Gastrocnemius medialis (tissue), 4 donors: Measurements from ENCODE around the gene RAG2. TPM values are rescaled to one million over a fixed set of nuclear protein-coding genes. Genes with fewer than 3 reads are reported as not detected.

Experiments
- ATAC-seq, 2 donors: fragments of 150-250 bp; one replicate each; pipeline ENCODE4 v1.9.1; 2016
- DNase-seq, 2 donors: peaks; one replicate each; pipeline ENCODE4 v3.0.0-alpha.2; 2019
- H3K27ac ChIP-seq, 4 donors: fragments of 200-600 bp; sonication (generic); 1 replicate in 1 of 4; 2 replicates in 3 of 4; pipeline ENCODE4 v1.5.1; 2016 to 2018; ENCODE audit warnings: mild to moderate bottlenecking in 2 of 4, moderate library complexity in 1 of 4
- H3K27me3 ChIP-seq, 3 donors: fragments of 200-600 bp; sonication (generic) in 2 of 3; 1 replicate in 1 of 3; 2 replicates in 2 of 3; pipeline versions ENCODE4 v1.5.1 to v1.6.0; 2016 to 2019; ENCODE audit warnings: mild to moderate bottlenecking in 1 of 3, moderate library complexity in 1 of 3
- H3K36me3 ChIP-seq, 2 donors: fragments of 200-600 bp; sonication (generic) in 1 of 2; one replicate each; pipeline ENCODE4 v1.5.1; 2017 to 2018
- H3K4me1 ChIP-seq, 2 donors: fragments of 200-600 bp; sonication (generic) in 1 of 2; one replicate each; pipeline ENCODE4 v1.5.1; 2016 to 2017; ENCODE audit warnings: mild to moderate bottlenecking in 2 of 2
- H3K4me3 ChIP-seq, 4 donors: fragments of 200-600 bp; sonication (generic) in 3 of 4; 1 replicate in 1 of 4; 2 replicates in 3 of 4; pipeline ENCODE4 v1.5.1; 2016 to 2019; ENCODE audit warnings: mild to moderate bottlenecking in 2 of 4
- H3K9me3 ChIP-seq, 3 donors: fragments of 200-600 bp; sonication (generic) in 2 of 3; 1 replicate in 1 of 3; 2 replicates in 2 of 3; pipeline ENCODE4 v1.5.1; 2016 to 2019
- CTCF ChIP-seq, 5 experiments: fragments of 450-650 bp in 3 of 5; fragments of 200-600 bp in 2 of 5; sonication (generic) in 2 of 5; IDR thresholded peaks in 4 of 5; conservative IDR thresholded peaks in 1 of 5; 1 replicate in 4 of 5; 2 replicates in 1 of 5; pipeline ENCODE4 v1.5.1; 2016 to 2019; ENCODE audit warnings: antibody characterized with exemption in 5 of 5, mild to moderate bottlenecking in 3 of 5, moderate library complexity in 3 of 5
- POLR2A ChIP-seq, 2 donors: fragments of 450-650 bp; IDR thresholded peaks; one replicate each; pipeline ENCODE4 v1.6.1; 2017; ENCODE audit warnings: antibody characterized with exemption in 2 of 2, mild to moderate bottlenecking in 2 of 2, moderate library complexity in 2 of 2
- in situ Hi-C, 4 donors: fragments of 200-750 bp; cut with MboI; loops; one replicate each; pipeline versions ENCODE4 v1.15.0 to v1.8.0; 2017; ENCODE audit warnings: low sequenced_read_pairs in 4 of 4
- intact Hi-C: fragments of 100-400 bp; cut with DNase I; formaldehyde crosslinking; loops from one replicate; pipeline ENCODE4 v1.15.1; 2023; ENCODE audit warnings: low total_unique reads
- total RNA-seq, 4 donors: library from RNA; depleted of rRNA; stranded (reverse); fragments of >200 nt; gene quantifications; one replicate each; pipeline versions ENCODE4 v1.1.0 to v1.2.3, GENCODE V29; 2016

RAG2 gene
- total RNA-seq, 4 donors from 2014 or later: not detected

- no peaks in the 10 kb centered on the region for H3K36me3 ChIP-seq
- no peak for ATAC-seq
- in situ Hi-C loops (no loop called here), intact Hi-C loops (no loop called here)
- H3K9me3 ChIP-seq: no peaks in the 10 kb centered on the region
- no peak overlapping the region for H3K4me3 ChIP-seq
- DNase-seq: no peak
- no peaks in the 10 kb centered on the region for H3K4me1 ChIP-seq
- H3K27me3 ChIP-seq: no peaks in the 10 kb centered on the region
- no peak overlapping the region for H3K27ac ChIP-seq
- no peak for TF ChIP-seq POLR2A (IDR thresholded peaks at IDR 0.05)
- TF ChIP-seq CTCF (IDR thresholded peaks at IDR 0.05 in 4 of 5, conservative IDR thresholded peaks at IDR 0.05 in 1 of 5): no peak
Observed at GRCh38 chr11:36578458-36578857, 19.6 kb downstream of the RAG2 start.

GRCh38 chr11:36577859-36578258, 20.2 kb downstream of the RAG2 start:
- no peak for TF ChIP-seq CTCF (IDR thresholded peaks at IDR 0.05 in 4 of 5, conservative IDR thresholded peaks at IDR 0.05 in 1 of 5)
- TF ChIP-seq POLR2A (IDR thresholded peaks at IDR 0.05): no peak
- in situ Hi-C loops (no loop called here), intact Hi-C loops (no loop called here)
- Histone ChIP-seq H3K36me3 (no peaks in the 10 kb centered on the region), H3K4me1 (no peaks in the 10 kb centered on the region), H3K27me3 (no peaks in the 10 kb centered on the region), H3K4me3 (no peak overlapping the region), H3K27ac (no peak overlapping the region), H3K9me3 (no peaks in the 10 kb centered on the region)
- ATAC-seq (no peak), DNase-seq (no peak)

- ATAC-seq (no peak), DNase-seq (no peak)
- H3K4me1 ChIP-seq: no peaks in the 10 kb centered on the region
- no peak overlapping the region for H3K27ac ChIP-seq
- no peaks in the 10 kb centered on the region for H3K27me3 ChIP-seq
- TF ChIP-seq POLR2A (IDR thresholded peaks at IDR 0.05) (no peak), CTCF (IDR thresholded peaks at IDR 0.05 in 4 of 5, conservative IDR thresholded peaks at IDR 0.05 in 1 of 5) (no peak)
- no peak overlapping the region for H3K4me3 ChIP-seq
- in situ Hi-C loops (no loop called here), intact Hi-C loops (no loop called here)
- no peaks in the 10 kb centered on the region for H3K9me3 ChIP-seq
- H3K36me3 ChIP-seq: no peaks in the 10 kb centered on the region
Observed at GRCh38 chr11:36577373-36577772, 20.7 kb downstream of the RAG2 start.

- H3K27me3 ChIP-seq: peaks cover 0 to 3% (median 0%) of the 10 kb centered on the region in 3 donors
- in situ Hi-C loops: loop anchor here in 1 of 4 donors (5.0 kb wide), 1 partner anchor 93 kb away; no protein-coding TSS in a partner anchor
- H3K27ac ChIP-seq: no peak overlapping the region
- no peaks in the 10 kb centered on the region for H3K36me3 ChIP-seq
- H3K9me3 ChIP-seq: no peaks in the 10 kb centered on the region
- ATAC-seq (no peak), DNase-seq (no peak)
- TF ChIP-seq CTCF (IDR thresholded peaks at IDR 0.05 in 4 of 5, conservative IDR thresholded peaks at IDR 0.05 in 1 of 5): no peak
- no peak for TF ChIP-seq POLR2A (IDR thresholded peaks at IDR 0.05)
- no peak overlapping the region for H3K4me3 ChIP-seq
- H3K4me1 ChIP-seq: no peaks in the 10 kb centered on the region
- intact Hi-C loops: no loop called here
Observed at GRCh38 chr11:36574486-36574885, 23.6 kb downstream of the RAG2 start.

- H3K36me3 ChIP-seq: no peaks in the 10 kb centered on the region
- DNase-seq (no peak), ATAC-seq (no peak)
- intact Hi-C loops (loop anchor here (10.0 kb wide), 1 partner anchor 176 kb away; no protein-coding TSS in a partner anchor), in situ Hi-C loops (loop anchor here (10.0 kb wide), 2 partner anchors 96 to 176 kb away; no protein-coding TSS in a partner anchor)
- no peak overlapping the region for H3K4me3 ChIP-seq
- H3K27ac ChIP-seq: no peak overlapping the region
- peaks cover 0 to 3% (median 0%) of the 10 kb centered on the region in 3 donors for H3K27me3 ChIP-seq
- H3K4me1 ChIP-seq: peaks cover 0 to 3% of the 10 kb centered on the region in 2 donors
- TF ChIP-seq POLR2A (IDR thresholded peaks at IDR 0.05): no peak
- no peak for TF ChIP-seq CTCF (IDR thresholded peaks at IDR 0.05 in 4 of 5, conservative IDR thresholded peaks at IDR 0.05 in 1 of 5)
- no peaks in the 10 kb centered on the region for H3K9me3 ChIP-seq
Observed at GRCh38 chr11:36569095-36569494, 28.9 kb downstream of the RAG2 start.
